ENCODE results near the gene RYR2.

The RYR2 gene

DNA sequence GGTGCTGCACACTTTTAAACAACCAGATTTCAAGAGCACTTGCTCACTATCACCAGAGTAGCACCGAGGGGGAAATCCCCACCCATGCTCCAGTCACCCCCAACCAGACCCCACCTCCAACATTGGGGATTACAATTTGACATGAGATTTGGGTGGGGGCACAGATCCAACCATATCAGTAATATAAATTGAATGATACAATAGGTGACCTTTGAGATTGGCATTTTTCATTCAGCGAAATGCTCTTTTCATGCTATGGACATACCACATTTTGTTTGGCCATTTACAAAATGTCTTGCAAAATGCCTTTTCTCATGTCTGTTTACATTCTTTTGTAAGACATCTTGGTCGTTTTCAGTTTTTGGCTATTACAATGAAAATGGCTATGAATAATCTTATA lies 23.9 kb downstream of the RYR2 start:
- H3K9me3 ChIP-seq, result no peaks in the 10 kb centered on the region
- in situ Hi-C loops (cut with MboI; ENCODE audit: low sequenced_read_pairs), result no loop called here
- H3K4me1 ChIP-seq, result no peaks in the 10 kb centered on the region
- H3K27me3 ChIP-seq (ENCODE audit: low read depth), result no peaks in the 10 kb centered on the region; the same call in 1 of the 2 replicates
- no peak overlapping the region for H3K4me3 ChIP-seq
- no peak for DNase-seq (ENCODE audit: low spot score in 2 of 2)
- no peaks in the 10 kb centered on the region for H3K36me3 ChIP-seq (replicated peaks)

DNA sequence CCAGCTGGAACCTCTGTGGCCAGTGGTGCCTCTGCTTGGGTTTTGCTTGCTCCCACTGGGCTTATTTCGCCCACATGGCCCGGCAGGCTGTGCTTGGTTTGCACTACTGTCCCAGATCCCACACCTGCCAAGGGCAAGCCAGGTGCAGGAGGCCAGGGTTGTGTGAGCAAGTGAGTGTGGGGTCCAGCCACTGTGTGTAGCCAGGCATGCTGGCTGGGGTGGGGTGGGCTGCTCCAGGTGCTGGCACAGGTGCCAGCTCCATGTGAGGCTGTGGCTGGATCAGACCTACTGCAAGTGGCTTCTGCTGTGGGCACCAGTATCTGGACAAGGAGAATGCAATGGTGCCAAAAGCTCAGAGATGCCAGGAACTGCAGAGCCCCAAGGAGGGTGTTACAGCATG lies 28.5 kb downstream of the RYR2 start:
- H3K36me3 ChIP-seq (replicated peaks), result no peaks in the 10 kb centered on the region
- H3K27me3 ChIP-seq (ENCODE audit: low read depth), result no peaks in the 10 kb centered on the region; the same call in 1 of the 2 replicates
- no peak overlapping the region for H3K4me3 ChIP-seq
- DNase-seq (ENCODE audit: low spot score in 2 of 2), result no peak
- in situ Hi-C loops (cut with MboI; ENCODE audit: low sequenced_read_pairs), result no loop called here
- no peaks in the 10 kb centered on the region for H3K9me3 ChIP-seq
- no peaks in the 10 kb centered on the region for H3K4me1 ChIP-seq

DNA sequence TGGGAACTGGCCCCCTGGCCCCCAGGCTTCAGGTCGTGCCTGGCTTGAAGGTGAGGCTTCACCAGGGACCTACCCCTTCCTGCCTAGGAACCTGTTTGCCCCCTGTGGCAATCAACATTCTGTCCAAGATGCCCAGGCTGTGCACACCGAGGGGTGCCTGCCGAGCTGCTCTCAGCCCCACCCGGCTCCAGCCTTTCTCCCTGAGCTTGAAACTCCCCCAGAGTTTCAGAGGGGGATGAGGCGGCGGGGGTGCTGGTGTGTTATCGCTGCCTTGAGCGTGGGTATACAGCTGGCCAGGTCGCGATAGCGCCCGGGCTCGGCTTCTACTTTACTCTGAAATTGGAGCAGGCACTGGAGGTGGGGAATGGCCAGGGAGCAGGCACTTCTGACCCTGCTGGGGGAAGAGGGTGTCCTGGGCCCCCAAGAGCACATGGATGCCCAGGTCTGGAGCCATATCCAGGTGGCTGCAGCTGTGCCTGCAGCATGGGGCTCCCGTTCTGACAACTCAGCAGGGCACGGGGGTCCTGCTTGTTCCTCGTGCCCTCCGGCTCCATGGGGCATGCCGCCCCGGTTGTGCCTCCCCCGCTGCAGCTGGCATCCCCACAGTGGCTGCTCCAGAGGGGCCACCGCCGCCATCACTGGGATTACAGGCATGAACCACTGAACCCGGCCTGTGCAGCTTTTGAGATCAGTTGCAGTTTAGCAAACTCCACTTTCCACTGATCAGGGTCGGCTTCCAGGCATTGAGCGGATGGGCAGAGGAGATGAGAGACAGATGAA lies 29.8 kb downstream of the RYR2 start:
- no peak overlapping the region for H3K4me3 ChIP-seq
- no peaks in the 10 kb centered on the region for H3K36me3 ChIP-seq (replicated peaks)
- H3K9me3 ChIP-seq, result no peaks in the 10 kb centered on the region
- no peak for DNase-seq (ENCODE audit: low spot score in 2 of 2)
- in situ Hi-C loops (cut with MboI; ENCODE audit: low sequenced_read_pairs), result no loop called here
- H3K4me1 ChIP-seq, result no peaks in the 10 kb centered on the region
- H3K27me3 ChIP-seq (ENCODE audit: low read depth), result no peaks in the 10 kb centered on the region; the same call in 1 of the 2 replicates

DNA sequence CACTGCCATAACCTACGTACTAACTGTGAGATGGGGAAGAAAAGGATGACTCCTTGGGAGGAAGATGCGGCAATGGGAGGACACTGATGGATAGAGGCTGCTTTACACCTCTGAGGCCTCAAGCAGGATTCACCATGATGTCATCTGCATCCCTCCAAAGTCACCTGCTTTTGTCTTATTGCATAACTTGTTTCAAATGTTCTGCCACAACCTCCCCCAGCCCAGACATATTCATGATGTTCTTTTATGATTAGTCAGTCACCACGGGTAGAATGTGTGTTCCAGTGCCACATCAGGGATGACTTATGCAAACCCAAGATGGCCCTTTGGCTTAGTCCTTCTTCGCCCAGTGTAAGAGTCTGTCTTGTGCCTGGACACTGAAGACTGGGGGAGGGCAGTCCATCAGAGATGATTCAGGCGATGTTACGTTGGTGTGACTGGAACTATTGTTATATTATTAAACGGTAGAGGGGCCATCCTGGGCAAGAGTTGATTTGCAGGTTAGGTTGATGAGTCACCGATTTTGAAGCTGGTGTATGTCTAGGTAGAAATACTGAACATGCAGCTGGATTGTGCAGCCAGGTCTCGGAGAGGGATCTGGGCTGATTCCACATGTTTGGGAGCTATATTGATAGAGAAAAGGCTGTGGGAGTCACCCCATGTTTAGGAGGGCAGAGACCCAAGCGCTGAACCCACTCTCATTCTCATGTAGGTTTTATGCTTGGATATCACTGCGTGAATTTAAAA lies 32.6 kb downstream of the RYR2 start:
- no peak for DNase-seq (ENCODE audit: low spot score in 2 of 2)
- no peak overlapping the region for H3K4me3 ChIP-seq
- in situ Hi-C loops (cut with MboI; ENCODE audit: low sequenced_read_pairs), result no loop called here
- H3K4me1 ChIP-seq, result no peaks in the 10 kb centered on the region
- H3K9me3 ChIP-seq, result no peaks in the 10 kb centered on the region
- no peaks in the 10 kb centered on the region for H3K27me3 ChIP-seq (ENCODE audit: low read depth)
- no peaks in the 10 kb centered on the region for H3K36me3 ChIP-seq (replicated peaks)

DNA sequence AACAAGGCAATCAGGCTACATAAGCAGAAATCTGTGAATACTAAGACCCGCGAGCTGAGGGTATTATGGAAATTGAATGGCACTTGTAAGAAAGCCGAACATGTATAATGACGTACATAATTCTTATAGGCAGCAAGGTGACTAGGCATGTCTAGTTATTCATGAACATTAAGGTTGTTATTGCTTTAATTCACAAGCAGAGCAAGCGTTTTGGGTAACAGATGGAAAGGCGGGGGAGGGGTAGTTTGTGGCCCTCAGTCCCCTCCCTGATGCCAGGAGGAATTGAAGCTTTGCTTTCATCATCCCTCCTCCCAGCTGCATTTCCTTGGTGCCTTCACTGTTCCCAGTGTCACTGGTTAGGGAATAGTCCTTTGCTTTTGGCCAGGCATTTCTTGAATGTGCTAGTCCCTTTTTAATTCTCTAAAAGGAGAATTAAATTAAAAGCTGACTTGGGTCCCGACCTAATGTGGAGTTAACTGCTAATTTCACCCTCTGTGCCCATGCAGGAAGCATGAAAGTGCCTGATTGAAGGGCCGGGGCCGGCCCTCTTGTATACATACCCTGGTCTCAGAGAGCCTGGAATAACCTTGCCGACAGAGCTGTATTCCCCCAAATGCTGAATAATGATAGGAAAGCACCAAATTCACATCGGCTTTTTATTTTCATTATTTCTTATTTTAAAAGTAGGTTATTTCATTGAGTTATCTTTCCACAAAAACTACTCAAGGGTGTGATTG lies 42.5 kb downstream of the RYR2 start:
- H3K36me3 ChIP-seq (replicated peaks), result no peaks in the 10 kb centered on the region
- no peaks in the 10 kb centered on the region for H3K27me3 ChIP-seq (ENCODE audit: low read depth)
- H3K4me1 ChIP-seq, result no peaks in the 10 kb centered on the region
- DNase-seq (ENCODE audit: low spot score in 2 of 2), result no peak
- in situ Hi-C loops (cut with MboI; ENCODE audit: low sequenced_read_pairs), result no loop called here
- no peaks in the 10 kb centered on the region for H3K9me3 ChIP-seq
- no peak overlapping the region for H3K4me3 ChIP-seq

DNA sequence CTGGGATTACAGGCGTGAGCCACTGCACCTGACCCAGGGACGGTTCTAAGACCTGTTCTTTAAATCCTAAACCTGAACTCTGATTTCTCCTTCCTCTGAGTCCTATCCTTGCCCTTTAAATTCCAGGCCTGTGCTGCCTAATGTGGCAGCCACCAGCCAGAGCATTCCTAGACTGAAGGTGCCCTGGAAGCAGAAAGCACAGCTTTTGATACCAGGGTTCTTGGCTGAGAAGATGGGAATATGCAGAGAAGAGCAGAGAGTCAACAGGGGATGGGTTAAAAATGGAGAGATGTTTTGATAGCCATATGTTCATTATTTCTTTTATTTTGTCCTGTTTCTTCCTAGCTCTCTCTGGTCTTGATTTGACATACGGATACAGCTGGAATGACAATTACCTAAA lies 49.7 kb downstream of the RYR2 start:
- Histone ChIP-seq H3K27me3 (ENCODE audit: low read depth) (no peaks in the 10 kb centered on the region), H3K4me3 (no peak overlapping the region), H3K36me3 (replicated peaks) (no peaks in the 10 kb centered on the region), H3K4me1 (no peaks in the 10 kb centered on the region), H3K9me3 (no peaks in the 10 kb centered on the region)
- no peak for DNase-seq (ENCODE audit: low spot score in 2 of 2)
- in situ Hi-C loops (cut with MboI; ENCODE audit: low sequenced_read_pairs), result no loop called here

DNA sequence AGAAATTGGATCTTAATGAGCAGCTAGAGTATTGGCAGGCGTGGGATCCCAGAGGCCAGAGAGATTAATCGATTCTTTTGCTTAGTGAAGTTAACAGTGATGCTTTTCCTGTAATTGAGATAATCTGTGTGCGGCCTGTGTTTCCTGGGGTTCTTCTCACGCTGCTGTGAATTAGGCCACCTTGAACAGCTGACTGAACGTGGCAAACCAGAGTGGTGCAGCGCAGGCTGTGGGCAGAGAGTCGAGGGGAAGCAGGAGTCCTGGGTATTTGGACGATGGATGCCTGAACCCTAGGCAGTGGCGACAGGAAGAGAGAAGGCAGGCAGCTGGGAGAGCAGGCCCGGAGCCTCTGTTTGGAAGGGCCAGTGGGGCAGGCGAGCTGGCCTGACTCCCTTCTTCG lies 51.7 kb downstream of the RYR2 start:
- no peaks in the 10 kb centered on the region for H3K27me3 ChIP-seq (ENCODE audit: low read depth)
- no peaks in the 10 kb centered on the region for H3K4me1 ChIP-seq
- in situ Hi-C loops (cut with MboI; ENCODE audit: low sequenced_read_pairs), result no loop called here
- no peaks in the 10 kb centered on the region for H3K9me3 ChIP-seq
- DNase-seq (ENCODE audit: low spot score in 2 of 2), result no peak
- no peak overlapping the region for H3K4me3 ChIP-seq
- H3K36me3 ChIP-seq (replicated peaks), result no peaks in the 10 kb centered on the region

DNA sequence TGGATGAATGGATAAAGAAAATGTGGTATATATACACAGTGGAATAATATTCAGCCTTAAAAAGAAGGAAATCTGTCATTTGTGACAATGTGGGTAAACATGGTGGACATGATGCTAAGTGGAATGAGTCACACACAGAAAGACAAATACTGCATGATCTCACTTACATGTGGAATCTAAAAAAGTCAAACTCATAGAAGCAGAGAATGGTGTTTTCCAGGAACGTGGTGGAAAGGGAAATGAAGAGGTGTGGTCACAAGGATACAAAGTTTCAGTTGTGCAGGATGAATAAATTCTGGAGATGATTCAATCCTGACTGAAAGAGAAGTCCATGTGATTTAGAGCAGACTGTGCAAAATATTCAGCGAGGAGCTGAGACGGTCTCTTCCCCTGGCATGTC lies 56.6 kb downstream of the RYR2 start:
- Histone ChIP-seq H3K36me3 (replicated peaks) (no peaks in the 10 kb centered on the region), H3K4me1 (no peaks in the 10 kb centered on the region), H3K4me3 (no peak overlapping the region), H3K9me3 (no peaks in the 10 kb centered on the region), H3K27me3 (ENCODE audit: low read depth) (no peaks in the 10 kb centered on the region)
- DNase-seq (ENCODE audit: low spot score in 2 of 2), result no peak
- in situ Hi-C loops (cut with MboI; ENCODE audit: low sequenced_read_pairs), result no loop called here

DNA sequence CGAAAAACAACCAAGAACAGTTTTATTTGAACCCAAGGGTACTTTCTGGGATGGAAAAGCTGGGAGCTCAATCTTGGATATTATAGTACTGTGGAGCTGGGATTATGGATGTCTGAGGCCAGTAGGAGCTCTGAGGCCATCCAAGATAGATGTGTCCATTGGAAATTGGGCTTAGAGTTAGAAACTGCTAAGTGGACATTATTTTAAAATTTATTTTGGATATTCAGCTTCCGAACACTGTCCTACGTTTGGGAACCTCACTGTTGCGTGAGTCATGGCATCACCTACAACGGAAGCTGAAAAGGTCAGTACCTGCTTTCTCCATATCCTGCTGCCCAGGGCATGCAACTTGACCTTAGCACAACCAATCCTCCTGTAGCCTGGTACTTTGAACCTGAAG lies 61.0 kb downstream of the RYR2 start:
- Histone ChIP-seq H3K4me1 (no peaks in the 10 kb centered on the region), H3K36me3 (replicated peaks) (no peaks in the 10 kb centered on the region), H3K4me3 (no peak overlapping the region), H3K27me3 (ENCODE audit: low read depth) (no peaks in the 10 kb centered on the region), H3K9me3 (no peaks in the 10 kb centered on the region)
- in situ Hi-C loops (cut with MboI; ENCODE audit: low sequenced_read_pairs), result no loop called here
- no peak for DNase-seq (ENCODE audit: low spot score in 2 of 2)

DNA sequence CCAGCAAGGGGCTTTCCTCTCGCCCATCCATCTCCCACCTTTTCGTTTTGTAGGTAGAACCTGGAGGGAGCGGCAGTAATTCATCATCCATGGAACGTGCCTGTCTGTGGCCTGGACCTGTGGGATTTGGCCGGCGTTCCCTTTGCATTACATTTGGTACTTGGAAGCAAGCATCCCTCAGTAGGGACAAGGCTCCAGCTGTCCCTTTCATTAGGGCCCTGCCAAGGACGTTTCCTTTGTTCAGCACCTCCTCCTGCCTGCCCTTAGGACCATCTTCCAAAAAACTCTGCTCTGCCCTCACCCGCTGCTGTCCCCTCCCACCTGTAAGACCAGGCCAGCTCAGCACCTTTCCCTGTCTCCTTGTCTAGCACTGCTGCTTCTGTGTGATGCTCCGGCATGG lies 62.1 kb downstream of the RYR2 start:
- H3K4me3 ChIP-seq, result no peak overlapping the region
- no peaks in the 10 kb centered on the region for H3K36me3 ChIP-seq (replicated peaks)
- H3K9me3 ChIP-seq, result no peaks in the 10 kb centered on the region
- in situ Hi-C loops (cut with MboI; ENCODE audit: low sequenced_read_pairs), result no loop called here
- DNase-seq (ENCODE audit: low spot score in 2 of 2), result no peak
- no peaks in the 10 kb centered on the region for H3K4me1 ChIP-seq
- H3K27me3 ChIP-seq (ENCODE audit: low read depth), result no peaks in the 10 kb centered on the region

DNA sequence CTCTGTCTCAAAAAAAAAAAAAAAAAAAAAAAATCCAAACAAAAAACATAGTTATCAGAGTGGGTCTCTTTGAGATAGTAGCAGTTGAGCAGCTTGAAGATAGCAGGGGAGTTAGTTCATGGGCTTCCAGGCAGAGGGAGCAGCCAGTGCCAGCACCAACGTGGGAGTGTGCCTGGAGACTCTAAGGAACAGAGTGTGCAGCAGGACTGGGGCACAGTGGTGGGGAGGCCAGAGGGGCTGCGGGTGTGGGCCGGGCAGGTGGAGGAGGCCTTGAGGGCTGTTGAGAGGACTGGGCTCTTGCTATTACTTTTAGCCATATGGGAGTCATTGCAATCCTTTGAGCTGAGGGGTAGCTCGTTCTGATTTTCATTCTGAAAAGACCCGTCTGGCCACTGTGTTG lies 63.8 kb downstream of the RYR2 start:
- no peaks in the 10 kb centered on the region for H3K36me3 ChIP-seq (replicated peaks)
- H3K4me3 ChIP-seq, result no peak overlapping the region
- no peaks in the 10 kb centered on the region for H3K4me1 ChIP-seq
- H3K9me3 ChIP-seq, result no peaks in the 10 kb centered on the region
- no peaks in the 10 kb centered on the region for H3K27me3 ChIP-seq (ENCODE audit: low read depth)
- DNase-seq (ENCODE audit: low spot score in 2 of 2), result no peak
- in situ Hi-C loops (cut with MboI; ENCODE audit: low sequenced_read_pairs), result no loop called here

DNA sequence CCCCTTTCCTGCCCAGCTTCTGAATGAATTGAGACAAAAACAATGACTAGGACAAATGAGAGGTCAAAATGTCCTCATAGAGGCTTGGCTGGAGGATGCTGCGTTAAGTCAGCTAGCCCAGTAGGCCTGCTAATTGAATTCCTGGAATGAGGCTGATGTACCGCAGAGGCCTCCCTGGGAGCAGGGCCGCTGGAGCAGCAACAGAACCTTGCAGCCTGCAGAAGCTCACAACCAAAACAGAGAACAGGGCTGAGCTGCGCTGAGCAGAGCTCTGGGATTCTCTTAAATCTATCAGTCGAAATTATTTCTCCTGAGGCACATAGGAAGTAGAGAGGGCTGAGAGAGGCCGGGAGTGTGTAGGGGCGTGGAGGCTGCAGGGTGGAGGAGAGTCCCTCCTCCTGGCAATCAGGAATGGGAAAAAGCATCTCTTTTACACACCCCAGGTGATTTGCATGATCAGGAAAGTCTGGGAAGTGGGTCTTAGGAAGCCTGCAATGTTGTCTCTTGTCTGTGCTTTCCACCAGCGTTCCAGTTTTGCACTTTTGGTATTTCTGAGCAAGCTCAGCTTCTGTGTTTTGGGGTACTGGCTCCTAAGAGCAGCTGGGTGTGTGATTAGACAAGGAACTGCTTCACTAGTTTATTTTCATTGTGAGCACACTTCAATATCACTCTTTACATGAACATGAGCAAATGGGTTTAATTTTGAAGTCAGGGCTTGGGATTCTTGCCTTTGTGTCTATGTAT lies 66.5 kb downstream of the RYR2 start:
- Histone ChIP-seq H3K27me3 (ENCODE audit: low read depth) (no peaks in the 10 kb centered on the region), H3K9me3 (no peaks in the 10 kb centered on the region), H3K36me3 (replicated peaks) (no peaks in the 10 kb centered on the region), H3K4me1 (no peaks in the 10 kb centered on the region), H3K4me3 (no peak overlapping the region)
- in situ Hi-C loops (cut with MboI; ENCODE audit: low sequenced_read_pairs), result no loop called here
- no peak for DNase-seq (ENCODE audit: low spot score in 2 of 2)

DNA sequence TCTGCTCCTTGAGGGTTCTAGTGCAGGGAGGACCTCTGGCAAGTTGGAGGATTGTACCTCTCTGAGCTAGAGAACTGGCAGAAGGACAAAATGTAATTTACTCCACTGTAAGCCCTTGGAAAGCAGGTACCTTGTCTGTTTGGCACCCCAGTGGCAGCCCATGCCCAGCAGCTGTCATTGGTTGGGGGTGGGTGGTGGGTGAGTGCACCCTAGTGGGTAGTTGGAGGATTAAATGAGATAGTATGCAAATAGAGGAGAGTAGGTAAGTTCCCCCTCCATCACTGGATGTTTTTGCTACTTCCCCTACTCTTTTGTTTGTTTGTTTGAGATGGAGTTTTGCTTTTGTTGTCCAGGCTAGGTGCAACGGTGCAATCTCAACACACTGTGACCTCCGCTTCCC lies 69.8 kb downstream of the RYR2 start:
- in situ Hi-C loops (cut with MboI; ENCODE audit: low sequenced_read_pairs), result no loop called here
- no peak overlapping the region for H3K4me3 ChIP-seq
- no peaks in the 10 kb centered on the region for H3K9me3 ChIP-seq
- H3K4me1 ChIP-seq, result no peaks in the 10 kb centered on the region
- no peak for DNase-seq (ENCODE audit: low spot score in 2 of 2)
- no peaks in the 10 kb centered on the region for H3K27me3 ChIP-seq (ENCODE audit: low read depth)
- no peaks in the 10 kb centered on the region for H3K36me3 ChIP-seq (replicated peaks)

Measured in HAP-1 (cell line).